ENCODE measurements around the gene TRAF2. TPM values are rescaled to one million over a fixed set of nuclear protein-coding genes. Genes with fewer than 3 reads are reported as not detected.

The TRAF2 gene
- total and polyA plus RNA-seq, 9 of the 15 experiments (the other 6 are each of a cell fraction or from before 2014, with no cell fraction given): 0.24 to 45.2 (median 18.0) TPM

GRCh38 chr9:136865041-136865767 is 21.1 kb upstream of the TRAF2 start:
- Histone ChIP-seq H3K9me3 (replicated peaks; ENCODE audit: control insufficient read depth, insufficient read depth, low read depth, low read length) (no peaks in the 10 kb centered on the region; the same call in 1 of the 2 replicates), H3K36me3 (ENCODE audit: control insufficient read depth, insufficient read depth, low read length) (peaks cover 45% of the 10 kb centered on the region; the same call in 2 of the 3 replicates), H3K79me2 (ENCODE audit: control insufficient read depth, insufficient read depth, low read length) (peaks cover 43% of the 10 kb centered on the region), H3K27ac (ENCODE audit: extremely low read depth, low read depth, low read length) (peak overlapping the region; percentile 77), H3K4me1 (replicated peaks in 1 of 2; ENCODE audit: control insufficient read depth in 2 of 2, insufficient read depth in 2 of 2, low read length in 2 of 2) (peaks cover 5 to 32% of the 10 kb centered on the region in 2 experiments; a peak in 3 of 5 replicates), H3K4me3 (peak overlapping the region; percentile 95), H3K27me3 (ENCODE audit: control insufficient read depth in 2 of 2, insufficient read depth in 2 of 2, low read length in 2 of 2) (no peaks in the 10 kb centered on the region), H4K20me1 (replicated peaks; ENCODE audit: control insufficient read depth, insufficient read depth, low read length) (peaks cover 14% of the 10 kb centered on the region; the same call in 1 of the 2 replicates), H2AFZ (ENCODE audit: low read depth, low read length) (no peak overlapping the region), H3K9me1 (ENCODE audit: control insufficient read depth, insufficient read depth, low read length) (peaks cover 4% of the 10 kb centered on the region), H3K9ac (ENCODE audit: insufficient read depth in 1 of 2, low read depth in 2 of 2, low read length in 2 of 2) (peak overlapping the region; percentile 73 to 96), H3K4me2 (ENCODE audit: insufficient read depth, low read length) (peak overlapping the region; percentile 77)
- no TSS peak for BruUV-seq (replicated peaks)
- peak in 1 of 2 experiments; percentile 1 for TF ChIP-seq E2F6 (IDR thresholded peaks at IDR 0.05; ENCODE audit: borderline replicate concordance in 1 of 2, extremely low read depth in 1 of 2, insufficient read depth in 1 of 2, insufficient read length in 1 of 2, low read depth in 1 of 2, low read length in 1 of 2, poor library complexity in 1 of 2, severe bottlenecking in 1 of 2)
- TF ChIP-seq ZNF586 (CRISPR knock-in tag; conservative IDR thresholded peaks at IDR 0.05): no peak
- peak; percentile 49; the same call in 1 of the 2 replicates for TF ChIP-seq ATF3 (IDR thresholded peaks at IDR 0.05)
- TF ChIP-seq ATF3 (CRISPR knock-in tag; conservative IDR thresholded peaks at IDR 0.05): no peak
- TF ChIP-seq FOXO4 (CRISPR knock-in tag; IDR thresholded peaks at IDR 0.05): no peak
- 0 out of 2 replicates have a peak, but pooled peaks have one; percentile 2 for TF ChIP-seq RBFOX2 (IDR thresholded peaks at IDR 0.05; ENCODE audit: low read depth, low read length)
- TF ChIP-seq ATF7 (IDR thresholded peaks at IDR 0.05): no peak
- TF ChIP-seq NR2C1 (IDR thresholded peaks at IDR 0.05): no peak
- no peak for TF ChIP-seq NR2C1 (tag; IDR thresholded peaks at IDR 0.05)
- TF ChIP-seq CEBPG (CRISPR knock-in tag; IDR thresholded peaks at IDR 0.05): peak; percentile 79; the same call in 1 of the 2 replicates
- TF ChIP-seq CEBPG (tag; conservative IDR thresholded peaks at IDR 0.05 in 1 of 2, IDR thresholded peaks at IDR 0.05 in 1 of 2): 0 out of 4 replicates have a peak, but pooled peaks of 1 of the 2 experiments have one; percentile 55
- CTCF ChIA-PET (ENCODE audit: low intra/inter-chr PET ratio): no interaction called here
- no peak for DNase-seq (ENCODE audit: extremely low read depth in 1 of 4, low spot score in 3 of 4)
- intact Hi-C loops (cut with micrococcal nuclease): no loop called here
- POLR2A ChIA-PET: interaction anchor here (1.4 to 1.9 kb wide), 2 partner anchors 10 kb away, joined by 4 to 11 read pairs; no protein-coding TSS in a partner anchor
- peak; percentile 5 for ATAC-seq
- FAIRE-seq: peak; percentile 11
- 34% methylated on average over 9 of the region's 11 CpGs for WGBS (ENCODE audit: insufficient coverage, low coverage, missing lambda C conversion rate)
- in situ Hi-C loops (cut with MboI): no loop called here
